Measurements from ENCODE around the gene RCOR2. TPM values are rescaled to one million over a fixed set of nuclear protein-coding genes. Genes with fewer than 3 reads are reported as not detected.

Gene RCOR2
- polyA plus RNA-seq, 1 donor from 2014 or later = 41.5 TPM

- peaks cover 5% of the 10 kb centered on the region for H3F3A ChIP-seq (ENCODE audit: insufficient read depth, low read length, poor library complexity, severe bottlenecking)
- H3K27ac ChIP-seq (ENCODE audit: low read length) = peak overlapping the region; percentile 39
- no peaks in the 10 kb centered on the region for H3K9me3 ChIP-seq (ENCODE audit: low read length)
Observed at GRCh38 chr11:63937713-63938478, 20.9 kb upstream of the RCOR2 start.

GRCh38 chr11:63933459-63933858 lies 16.5 kb upstream of the RCOR2 start:
- Histone ChIP-seq H3K27ac (ENCODE audit: low read length) (no peak overlapping the region), H2AFZ (ENCODE audit: low read depth, low read length) (no peak overlapping the region), H3K9me3 (ENCODE audit: low read length) (no peaks in the 10 kb centered on the region), H3K79me2 (replicated peaks; ENCODE audit: insufficient read depth, low read length) (no peaks in the 10 kb centered on the region), H3K4me2 (ENCODE audit: low read length) (no peak overlapping the region), H3K9me2 (ENCODE audit: insufficient read depth, low read length) (no peaks in the 10 kb centered on the region), H3F3A (ENCODE audit: insufficient read depth, low read length, poor library complexity, severe bottlenecking) (peaks cover 5% of the 10 kb centered on the region), H3K27me3 (ENCODE audit: insufficient read depth, low read depth, low read length) (no peaks in the 10 kb centered on the region), H3K9ac (ENCODE audit: low read length) (no peak overlapping the region), H3K4me3 (ENCODE audit: low read length) (no peak overlapping the region), H3K36me3 (ENCODE audit: insufficient read depth, low read length) (no peaks in the 10 kb centered on the region), H4K20me1 (ENCODE audit: insufficient read depth) (no peaks in the 10 kb centered on the region)
- TF ChIP-seq CTCF (IDR thresholded peaks at IDR 0.05; ENCODE audit: poor library complexity, severe bottlenecking) = no peak
- TF ChIP-seq EP300 (conservative IDR thresholded peaks at IDR 0.05; ENCODE audit: poor library complexity, severe bottlenecking) = no peak
- no peak for TF ChIP-seq REST (IDR thresholded peaks at IDR 0.05; ENCODE audit: borderline replicate concordance)
- no peak for TF ChIP-seq POLR2AphosphoS5 (IDR thresholded peaks at IDR 0.05)
- TF ChIP-seq RAD21 (conservative IDR thresholded peaks at IDR 0.05) = no peak
- no peak for TF ChIP-seq MXI1 (conservative IDR thresholded peaks at IDR 0.05; ENCODE audit: poor library complexity, severe bottlenecking)
- TF ChIP-seq TAF1 (IDR thresholded peaks at IDR 0.05; ENCODE audit: low read depth) = no peak
- no peak for TF ChIP-seq SMC3 (conservative IDR thresholded peaks at IDR 0.05; ENCODE audit: poor library complexity)
- TF ChIP-seq EZH2 (IDR thresholded peaks at IDR 0.05; ENCODE audit: borderline replicate concordance, insufficient read depth, low read length, poor library complexity, severe bottlenecking) = no peak

More at GRCh38 chr11:63937713-63938478, 20.9 kb upstream of the RCOR2 start:
- H3K4me3 ChIP-seq (ENCODE audit: low read length) = peak overlapping the region; percentile 96
- H3K27me3 ChIP-seq (ENCODE audit: insufficient read depth, low read depth, low read length) = no peaks in the 10 kb centered on the region
- peak overlapping the region; percentile 14 for H2AFZ ChIP-seq (ENCODE audit: low read depth, low read length)
- no peaks in the 10 kb centered on the region for H3K9me2 ChIP-seq (ENCODE audit: insufficient read depth, low read length)
- peak overlapping the region; percentile 92 for H3K4me2 ChIP-seq (ENCODE audit: low read length)
- no peaks in the 10 kb centered on the region for H3K36me3 ChIP-seq (ENCODE audit: insufficient read depth, low read length)
- TF ChIP-seq CTCF (IDR thresholded peaks at IDR 0.05; ENCODE audit: poor library complexity, severe bottlenecking) = no peak
- H3K79me2 ChIP-seq (replicated peaks; ENCODE audit: insufficient read depth, low read length) = peaks cover 30% of the 10 kb centered on the region
- H3K9ac ChIP-seq (ENCODE audit: low read length) = peak overlapping the region; percentile 38
- H4K20me1 ChIP-seq (ENCODE audit: insufficient read depth) = no peaks in the 10 kb centered on the region

Data from neural cell (in vitro differentiated cells).